ENCODE data around the gene ANGPTL3. TPM values are rescaled to one million over a fixed set of nuclear protein-coding genes. Genes with fewer than 3 reads are reported as not detected.
"Not testable (repeated sequence)": the region's sequence is repeated elsewhere in the genome, so short reads cannot be mapped to it uniquely, and the experiment has no call there.

The ANGPTL3 gene
- total and polyA plus RNA-seq, 2 donors: 0.02 TPM; not detected in 1

- Histone ChIP-seq H3K27ac (ENCODE audit: low read depth in 1 of 2, low read length in 1 of 2) (no peak overlapping the region), H3K4me1 (ENCODE audit: control insufficient read depth in 2 of 2, insufficient read depth in 2 of 2, low read length in 2 of 2) (no peaks in the 10 kb centered on the region), H3K27me3 (ENCODE audit: control insufficient read depth in 2 of 2, insufficient read depth in 1 of 2, low read length in 1 of 2) (no peaks in the 10 kb centered on the region), H3K36me3 (ENCODE audit: control insufficient read depth in 2 of 2, insufficient read depth in 2 of 2, low read length in 1 of 2) (no peaks in the 10 kb centered on the region), H3K4me3 (ENCODE audit: low read length in 2 of 2) (no peak overlapping the region), H3K9me3 (ENCODE audit: control insufficient read depth in 2 of 2, insufficient read depth in 1 of 2, low read length in 1 of 2) (no peaks in the 10 kb centered on the region)
- WGBS: 96% methylated on average over 3 of the region's 3 CpGs
- DNase-seq (ENCODE audit: low read depth in 6 of 9, low spot score in 9 of 9): no peak
Measured at GRCh38 chr1:62589321-62589720, 8.0 kb upstream of the ANGPTL3 start.

GRCh38 chr1:62590255-62590969, 6.9 kb upstream of the ANGPTL3 start:
- H3K9me3 ChIP-seq (ENCODE audit: control insufficient read depth in 2 of 2, insufficient read depth in 1 of 2, low read length in 1 of 2): no peaks in the 10 kb centered on the region
- H3K27ac ChIP-seq (ENCODE audit: low read depth in 1 of 2, low read length in 1 of 2): no peak overlapping the region
- 97% methylated on average over 4 of the region's 4 CpGs for WGBS
- no peaks in the 10 kb centered on the region for H3K36me3 ChIP-seq (ENCODE audit: control insufficient read depth in 2 of 2, insufficient read depth in 2 of 2, low read length in 1 of 2)
- H3K4me3 ChIP-seq (ENCODE audit: low read length in 2 of 2): no peak overlapping the region
- H3K27me3 ChIP-seq (ENCODE audit: control insufficient read depth in 2 of 2, insufficient read depth in 1 of 2, low read length in 1 of 2): no peaks in the 10 kb centered on the region
- H3K4me1 ChIP-seq (ENCODE audit: control insufficient read depth in 2 of 2, insufficient read depth in 2 of 2, low read length in 2 of 2): no peaks in the 10 kb centered on the region
- DNase-seq (ENCODE audit: low read depth in 6 of 9, low spot score in 9 of 9): no peak

GRCh38 chr1:62590970-62591368, 6.4 kb upstream of the ANGPTL3 start:
- no peaks in the 10 kb centered on the region for H3K27me3 ChIP-seq (ENCODE audit: control insufficient read depth in 2 of 2, insufficient read depth in 1 of 2, low read length in 1 of 2)
- no peak overlapping the region for H3K4me3 ChIP-seq (ENCODE audit: low read length in 2 of 2)
- 97% methylated on average over 1 of the region's 1 CpG for WGBS
- H3K9me3 ChIP-seq (ENCODE audit: control insufficient read depth in 2 of 2, insufficient read depth in 1 of 2, low read length in 1 of 2): no peaks in the 10 kb centered on the region
- no peak overlapping the region for H3K27ac ChIP-seq (ENCODE audit: low read depth in 1 of 2, low read length in 1 of 2)
- no peaks in the 10 kb centered on the region for H3K36me3 ChIP-seq (ENCODE audit: control insufficient read depth in 2 of 2, insufficient read depth in 2 of 2, low read length in 1 of 2)
- no peaks in the 10 kb centered on the region for H3K4me1 ChIP-seq (ENCODE audit: control insufficient read depth in 2 of 2, insufficient read depth in 2 of 2, low read length in 2 of 2)
- no peak for DNase-seq (ENCODE audit: low read depth in 6 of 9, low spot score in 9 of 9)

- H3K27ac ChIP-seq (ENCODE audit: low read depth in 1 of 2, low read length in 1 of 2): no peak overlapping the region
- no peaks in the 10 kb centered on the region for H3K4me1 ChIP-seq (ENCODE audit: control insufficient read depth in 2 of 2, insufficient read depth in 2 of 2, low read length in 2 of 2)
- no peaks in the 10 kb centered on the region for H3K27me3 ChIP-seq (ENCODE audit: control insufficient read depth in 2 of 2, insufficient read depth in 1 of 2, low read length in 1 of 2)
- H3K9me3 ChIP-seq (ENCODE audit: control insufficient read depth in 2 of 2, insufficient read depth in 1 of 2, low read length in 1 of 2): no peaks in the 10 kb centered on the region
- WGBS: 87% methylated on average over 2 of the region's 2 CpGs
- H3K4me3 ChIP-seq (ENCODE audit: low read length in 2 of 2): no peak overlapping the region
- no peak for DNase-seq (ENCODE audit: low read depth in 6 of 9, low spot score in 9 of 9)
- H3K36me3 ChIP-seq (ENCODE audit: control insufficient read depth in 2 of 2, insufficient read depth in 2 of 2, low read length in 1 of 2): no peaks in the 10 kb centered on the region
Measured at GRCh38 chr1:62593825-62594394, 3.4 kb upstream of the ANGPTL3 start.

GRCh38 chr1:62595647-62596046, 1.7 kb upstream of the ANGPTL3 start:
- WGBS: 97% methylated on average over 3 of the region's 3 CpGs
- Histone ChIP-seq H3K27me3 (ENCODE audit: control insufficient read depth in 2 of 2, insufficient read depth in 1 of 2, low read length in 1 of 2) (no peaks in the 10 kb centered on the region), H3K4me1 (ENCODE audit: control insufficient read depth in 2 of 2, insufficient read depth in 2 of 2, low read length in 2 of 2) (no peaks in the 10 kb centered on the region), H3K4me3 (ENCODE audit: low read length in 2 of 2) (no peak overlapping the region), H3K27ac (ENCODE audit: low read depth in 1 of 2, low read length in 1 of 2) (no peak overlapping the region), H3K36me3 (ENCODE audit: control insufficient read depth in 2 of 2, insufficient read depth in 2 of 2, low read length in 1 of 2) (no peaks in the 10 kb centered on the region), H3K9me3 (ENCODE audit: control insufficient read depth in 2 of 2, insufficient read depth in 1 of 2, low read length in 1 of 2) (no peaks in the 10 kb centered on the region)
- no peak for DNase-seq (ENCODE audit: low read depth in 6 of 9, low spot score in 9 of 9)

- no peaks in the 10 kb centered on the region for H3K9me3 ChIP-seq (ENCODE audit: control insufficient read depth in 2 of 2, insufficient read depth in 1 of 2, low read length in 1 of 2)
- H3K27ac ChIP-seq (ENCODE audit: low read depth in 1 of 2, low read length in 1 of 2): no peak overlapping the region
- H3K4me3 ChIP-seq (ENCODE audit: low read length in 2 of 2): no peak overlapping the region
- no peak for DNase-seq (ENCODE audit: low read depth in 6 of 9, low spot score in 9 of 9)
- H3K36me3 ChIP-seq (ENCODE audit: control insufficient read depth in 2 of 2, insufficient read depth in 2 of 2, low read length in 1 of 2): no peaks in the 10 kb centered on the region
- 97% methylated on average over 5 of the region's 5 CpGs for WGBS
- H3K4me1 ChIP-seq (ENCODE audit: control insufficient read depth in 2 of 2, insufficient read depth in 2 of 2, low read length in 2 of 2): no peaks in the 10 kb centered on the region
- H3K27me3 ChIP-seq (ENCODE audit: control insufficient read depth in 2 of 2, insufficient read depth in 1 of 2, low read length in 1 of 2): no peaks in the 10 kb centered on the region
Measured at GRCh38 chr1:62599044-62599443, 1.7 kb downstream of the ANGPTL3 start.

GRCh38 chr1:62601457-62601856, 4.1 kb downstream of the ANGPTL3 start:
- H3K27me3 ChIP-seq (ENCODE audit: control insufficient read depth in 2 of 2, insufficient read depth in 1 of 2, low read length in 1 of 2): no peaks in the 10 kb centered on the region
- DNase-seq (ENCODE audit: low read depth in 6 of 9, low spot score in 9 of 9): no peak
- no peaks in the 10 kb centered on the region for H3K36me3 ChIP-seq (ENCODE audit: control insufficient read depth in 2 of 2, insufficient read depth in 2 of 2, low read length in 1 of 2)
- H3K4me1 ChIP-seq (ENCODE audit: control insufficient read depth in 2 of 2, insufficient read depth in 2 of 2, low read length in 2 of 2): no peaks in the 10 kb centered on the region
- WGBS: 98% methylated on average over 2 of the region's 2 CpGs
- H3K9me3 ChIP-seq (ENCODE audit: control insufficient read depth in 2 of 2, insufficient read depth in 1 of 2, low read length in 1 of 2): no peaks in the 10 kb centered on the region
- H3K27ac ChIP-seq (ENCODE audit: low read depth in 1 of 2, low read length in 1 of 2): no peak overlapping the region
- H3K4me3 ChIP-seq (ENCODE audit: low read length in 2 of 2): no peak overlapping the region

GRCh38 chr1:62608905-62609304, 11.6 kb downstream of the ANGPTL3 start:
- Histone ChIP-seq H3K27ac (ENCODE audit: low read depth in 1 of 2, low read length in 1 of 2) (no peak overlapping the region), H3K27me3 (ENCODE audit: control insufficient read depth in 2 of 2, insufficient read depth in 1 of 2, low read length in 1 of 2) (no peaks in the 10 kb centered on the region), H3K4me3 (ENCODE audit: low read length in 2 of 2) (no peak overlapping the region), H3K9me3 (ENCODE audit: control insufficient read depth in 2 of 2, insufficient read depth in 1 of 2, low read length in 1 of 2) (no peaks in the 10 kb centered on the region), H3K4me1 (ENCODE audit: control insufficient read depth in 2 of 2, insufficient read depth in 2 of 2, low read length in 2 of 2) (no peaks in the 10 kb centered on the region), H3K36me3 (ENCODE audit: control insufficient read depth in 2 of 2, insufficient read depth in 2 of 2, low read length in 1 of 2) (no peaks in the 10 kb centered on the region)
- no peak for DNase-seq (ENCODE audit: low read depth in 6 of 9, low spot score in 9 of 9)

- 100% methylated on average over 1 of the region's 1 CpG for WGBS
- not testable (repeated sequence) for H3K4me1 ChIP-seq (ENCODE audit: control insufficient read depth in 2 of 2, insufficient read depth in 2 of 2, low read length in 2 of 2); H3K9me3 ChIP-seq (ENCODE audit: control insufficient read depth in 2 of 2, insufficient read depth in 1 of 2, low read length in 1 of 2); H3K4me3 ChIP-seq (ENCODE audit: low read length in 2 of 2); DNase-seq (ENCODE audit: low read depth in 6 of 9, low spot score in 9 of 9); H3K27ac ChIP-seq (ENCODE audit: low read depth in 1 of 2, low read length in 1 of 2); H3K27me3 ChIP-seq (ENCODE audit: control insufficient read depth in 2 of 2, insufficient read depth in 1 of 2, low read length in 1 of 2); H3K36me3 ChIP-seq (ENCODE audit: control insufficient read depth in 2 of 2, insufficient read depth in 2 of 2, low read length in 1 of 2)
Measured at GRCh38 chr1:62610588-62610987, 13.3 kb downstream of the ANGPTL3 start.
